Chondrocyte (in vitro differentiated cells): ENCODE measurements around the gene COG5. TPM values are rescaled to one million over a fixed set of nuclear protein-coding genes. Genes with fewer than 3 reads are reported as not detected.
"Not testable (repeated sequence)": the region's sequence is repeated elsewhere in the genome, so short reads cannot be mapped to it uniquely, and the experiment has no call there.

Source experiments
- DNase-seq: peaks from one replicate; pipeline ENCODE4 v3.0.0; 2021; ENCODE audit warnings: mixed read lengths, low spot score
- H3K27ac Mint-ChIP-seq: one replicate; pipeline ENCODE4 v1.8.0; 2021; ENCODE audit warnings: mild to moderate bottlenecking, moderate library complexity, mixed read lengths; ENCODE audit not compliant: unreplicated experiment
- H3K27me3 Mint-ChIP-seq: 2 replicates; pipeline ENCODE4 v1.8.0; 2021; ENCODE audit warnings: low read depth, mixed read lengths
- H3K36me3 Mint-ChIP-seq: 2 replicates; pipeline ENCODE4 v1.8.0; 2021; ENCODE audit warnings: low read depth, mixed read lengths
- H3K4me1 Mint-ChIP-seq: 2 replicates; pipeline ENCODE4 v1.8.0; 2021; ENCODE audit warnings: low read depth, mild to moderate bottlenecking, mixed read lengths
- H3K4me3 Mint-ChIP-seq: one replicate; pipeline ENCODE4 v1.8.0; 2021; ENCODE audit warnings: mild to moderate bottlenecking, moderate library complexity, mixed read lengths; ENCODE audit not compliant: unreplicated experiment
- H3K9me3 Mint-ChIP-seq: 2 replicates; pipeline ENCODE4 v1.8.0; 2021; ENCODE audit warnings: low read depth, mixed read lengths
- CTCF ChIP-seq: fragments of 200-600 bp; sonication (generic); IDR thresholded peaks from 2 replicates; pipeline ENCODE4 v1.5.0; 2021; ENCODE audit warnings: antibody characterized with exemption, mild to moderate bottlenecking, moderate library complexity
- total RNA-seq: library from RNA; stranded (reverse); gene quantifications from 3 replicates; pipeline ENCODE4 v1.2.1, GENCODE V29; 2021

The COG5 gene
- total RNA-seq, 1 donor from 2014 or later, result 52.8 TPM

GRCh38 chr7:107254398-107254985 lies 309.2 kb downstream of the COG5 start:
- Mint-ChIP-seq H3K4me1 (peaks cover 6% of the 10 kb centered on the region), H3K36me3 (peaks cover 1% of the 10 kb centered on the region), H3K9me3 (no peaks in the 10 kb centered on the region), H3K4me3 (no peak overlapping the region), H3K27me3 (no peaks in the 10 kb centered on the region), H3K27ac (no peak overlapping the region)
- TF ChIP-seq CTCF, result no peak
- DNase-seq, result no peak

GRCh38 chr7:107253599-107253998 lies 310.1 kb downstream of the COG5 start:
- Mint-ChIP-seq H3K27ac (no peak overlapping the region), H3K9me3 (no peaks in the 10 kb centered on the region), H3K36me3 (peaks cover 1% of the 10 kb centered on the region), H3K27me3 (no peaks in the 10 kb centered on the region), H3K4me3 (no peak overlapping the region), H3K4me1 (peaks cover 6% of the 10 kb centered on the region)
- DNase-seq, result no peak
- TF ChIP-seq CTCF, result no peak

GRCh38 chr7:107251963-107252362 lies 311.8 kb downstream of the COG5 start:
- TF ChIP-seq CTCF, result no peak
- Mint-ChIP-seq H3K4me1 (peaks cover 13% of the 10 kb centered on the region), H3K27ac (no peak overlapping the region), H3K36me3 (peaks cover 9% of the 10 kb centered on the region), H3K4me3 (no peak overlapping the region), H3K9me3 (peaks cover 2% of the 10 kb centered on the region), H3K27me3 (no peaks in the 10 kb centered on the region)
- DNase-seq, result no peak

GRCh38 chr7:107248551-107249316 lies 315.0 kb downstream of the COG5 start:
- no peak overlapping the region for H3K4me3 Mint-ChIP-seq
- H3K9me3 Mint-ChIP-seq, result peaks cover 29% of the 10 kb centered on the region
- peaks cover 13% of the 10 kb centered on the region for H3K4me1 Mint-ChIP-seq
- TF ChIP-seq CTCF, result no peak
- no peak overlapping the region for H3K27ac Mint-ChIP-seq
- H3K27me3 Mint-ChIP-seq, result no peaks in the 10 kb centered on the region
- no peak for DNase-seq
- H3K36me3 Mint-ChIP-seq, result peaks cover 36% of the 10 kb centered on the region

- H3K27me3 Mint-ChIP-seq, H3K4me3 Mint-ChIP-seq, H3K27ac Mint-ChIP-seq, DNase-seq: not testable (repeated sequence)
- Mint-ChIP-seq H3K36me3 (peaks cover 43% of the 10 kb centered on the region), H3K9me3 (peaks cover 32% of the 10 kb centered on the region), H3K4me1 (peaks cover 13% of the 10 kb centered on the region)
These were observed 316.9 kb downstream of the COG5 start for GRCh38 chr7:107246836-107247235.
